K562 (cell line): ENCODE results near the gene HMG20B. TPM values are rescaled to one million over a fixed set of nuclear protein-coding genes. Genes with fewer than 3 reads are reported as not detected.

Experiments used
- BCOR ChIP-seq: fragments of 450-650 bp; IDR thresholded peaks from 2 replicates; pipeline ENCODE4 v1.6.1; 2016
- CBFB ChIP-seq: sonication (generic); formaldehyde crosslinking; IDR thresholded peaks from 2 replicates; pipeline ENCODE4 v1.4.0; 2020; ENCODE audit warnings: mild to moderate bottlenecking, missing genetic modification reagents
- CCNT2 ChIP-seq: IDR thresholded peaks from 2 replicates; pipeline ENCODE4 v1.6.1; 2011; ENCODE audit warnings: borderline replicate concordance, low read depth, mild to moderate bottlenecking, moderate library complexity, mixed read lengths, low read length; ENCODE audit not compliant: insufficient read length; ENCODE audit errors: extremely low read depth
- CREM ChIP-seq: IDR thresholded peaks from 2 replicates; pipeline ENCODE4 v1.6.1; 2014; ENCODE audit warnings: antibody characterized with exemption, low read depth
- DMBX1 ChIP-seq: fragments of 250-450 bp; sonication (Bioruptor Pico); IDR thresholded peaks from 2 replicates; pipeline ENCODE4 v1.8.0; 2022; ENCODE audit warnings: inconsistent platforms, mild to moderate bottlenecking, moderate library complexity, borderline replicate concordance
- EGR1 ChIP-seq: fragments of 450-650 bp; conservative IDR thresholded peaks from 2 replicates; pipeline ENCODE4 v1.6.1; 2017; ENCODE audit warnings: mild to moderate bottlenecking
- ELF1 ChIP-seq: fragments of 200-800 bp; sonication (Bioruptor generic); IDR thresholded peaks from 2 replicates; pipeline ENCODE4 v1.6.1; 2016; ENCODE audit warnings: missing genetic modification characterization, missing compliant biosample characterization
- ETV1 ChIP-seq: fragments of 450-650 bp; conservative IDR thresholded peaks from 2 replicates; pipeline ENCODE4 v1.6.1; 2016; ENCODE audit warnings: missing genetic modification characterization, control low read depth, low read depth, missing compliant biosample characterization
- FOXM1 ChIP-seq, 2 experiments: fragments of 450-650 bp in 1 of 2; sonication (generic) in 1 of 2; formaldehyde crosslinking in 1 of 2; IDR thresholded peaks; 2 replicates each; pipeline versions ENCODE4 v1.6.1 to v1.9.0; 2017 to 2022; ENCODE audit warnings: low read depth in 2 of 2, mild to moderate bottlenecking in 2 of 2, missing genetic modification reagents in 1 of 2, moderate library complexity in 1 of 2
- HLTF ChIP-seq: fragments of 450-650 bp; IDR thresholded peaks from 2 replicates; pipeline ENCODE4 v1.6.1; 2016
- ILF3 ChIP-seq: fragments of 450-650 bp; IDR thresholded peaks from 2 replicates; pipeline ENCODE4 v1.6.1; 2018; ENCODE audit warnings: antibody characterized with exemption, mild to moderate bottlenecking, moderate library complexity, borderline replicate concordance
- IRF2 ChIP-seq: sonication (generic); formaldehyde crosslinking; IDR thresholded peaks from 2 replicates; pipeline ENCODE4 v1.8.1; 2022; ENCODE audit warnings: mild to moderate bottlenecking, missing genetic modification reagents
- KLF13 ChIP-seq: fragments of 450-650 bp; IDR thresholded peaks from 2 replicates; pipeline ENCODE4 v1.6.1; 2016; ENCODE audit warnings: missing genetic modification characterization, low read depth, mild to moderate bottlenecking, missing compliant biosample characterization, moderate library complexity, borderline replicate concordance
- NFXL1 ChIP-seq: fragments of 450-650 bp; formaldehyde crosslinking; IDR thresholded peaks from 2 replicates; pipeline ENCODE4 v1.4.0; 2021; ENCODE audit warnings: mild to moderate bottlenecking
- PHF8 ChIP-seq: fragments of 200-600 bp; sonication (generic); IDR thresholded peaks from 2 replicates; pipeline ENCODE4 v1.6.1; 2012; ENCODE audit warnings: mixed run types, mild to moderate bottlenecking, inconsistent platforms, low read length, moderate library complexity, borderline replicate concordance
- PYGO2 ChIP-seq: fragments of 450-650 bp; IDR thresholded peaks from 2 replicates; pipeline ENCODE4 v1.6.1; 2016; ENCODE audit warnings: mild to moderate bottlenecking, missing genetic modification characterization, moderate library complexity, missing compliant biosample characterization
- RBM14 ChIP-seq: fragments of 200-400 bp; formaldehyde crosslinking; IDR thresholded peaks from 2 replicates; pipeline ENCODE4 v1.6.1; 2018; ENCODE audit warnings: low read depth, mild to moderate bottlenecking, low read length, moderate library complexity, borderline replicate concordance; ENCODE audit not compliant: insufficient read depth
- RNF2 ChIP-seq: sonication (generic); IDR thresholded peaks from 2 replicates; pipeline ENCODE4 v1.6.1; 2016
- SMARCA5 ChIP-seq: fragments of 450-650 bp; IDR thresholded peaks from 2 replicates; pipeline ENCODE4 v1.6.1; 2016
- SPI1 ChIP-seq: IDR thresholded peaks from 2 replicates; pipeline ENCODE4 v1.6.1; 2011; ENCODE audit warnings: low read depth, low read length, control low read depth, borderline replicate concordance
- TEAD4 ChIP-seq, 2 experiments: sonication (generic) in 1 of 2; formaldehyde crosslinking in 1 of 2; IDR thresholded peaks; 2 replicates each; pipeline versions ENCODE4 v1.6.1 to v1.8.0; 2012 to 2022; ENCODE audit warnings: borderline replicate concordance in 1 of 2, inconsistent platforms in 1 of 2, low read length in 1 of 2, mild to moderate bottlenecking in 1 of 2, missing genetic modification reagents in 1 of 2
- ZNF217 ChIP-seq: sonication (generic); formaldehyde crosslinking; IDR thresholded peaks from 2 replicates; pipeline ENCODE4 v1.8.0; 2022; ENCODE audit warnings: mild to moderate bottlenecking, missing genetic modification reagents
- ZNF408 ChIP-seq: fragments of 250-450 bp; sonication (Bioruptor Pico); IDR thresholded peaks from 2 replicates; pipeline ENCODE4 v1.4.0; 2020; ENCODE audit warnings: low read depth, mild to moderate bottlenecking, moderate library complexity
- ZNF445 ChIP-seq: fragments of 250-450 bp; sonication (Bioruptor Pico); IDR thresholded peaks from 2 replicates; pipeline ENCODE4 v1.4.0; 2020; ENCODE audit warnings: low read depth, mild to moderate bottlenecking, moderate library complexity
- ZNF583 ChIP-seq: fragments of 250-450 bp; sonication (Bioruptor Pico); IDR thresholded peaks from 2 replicates; pipeline ENCODE4 v1.4.0; 2020
- polyA plus RNA-seq, 8 experiments: library from polyadenylated mRNA; depleted of rRNA in 4 of 8; stranded (reverse) in 5 of 8; unstranded in 3 of 8; fragments of >200 nt; fragmentation: Nextera tagmentation in 2 of 8; fragmentation: Illumina TruSeq in 1 of 8; extraction: Ambion mirVana in 2 of 8; extraction: Trizol in 1 of 8; gene quantifications; 2 replicates each; pipeline versions ENCODE4 v1.2.1 to v1.2.3, GENCODE V29; 2011 to 2014; ENCODE audit warnings: inconsistent platforms in 1 of 8, missing spikeins in 1 of 8
- total RNA-seq, 7 experiments: library from RNA; depleted of rRNA in 6 of 7; stranded (reverse); fragments of >200 nt in 6 of 7; fragmentation: Illumina TruSeq in 2 of 7; extraction: Trizol in 2 of 7; gene quantifications; 2 replicates each; pipeline versions ENCODE4 v1.2.1 to v1.2.3, GENCODE V29; 2011 to 2021; ENCODE audit warnings: low replicate concordance in 1 of 7
- TF ChIP-seq, protein P1 (sequence below): sonication (generic); formaldehyde crosslinking; IDR thresholded peaks from 2 replicates; pipeline ENCODE4 v1.8.1; 2023; ENCODE audit warnings: mild to moderate bottlenecking, missing genetic modification reagents
- TF ChIP-seq, protein P2 (sequence below): fragments of 250-450 bp; sonication (Bioruptor Pico); IDR thresholded peaks from 2 replicates; pipeline ENCODE4 v1.8.0; 2022; ENCODE audit warnings: moderate library complexity, mild to moderate bottlenecking, inconsistent platforms

Gene HMG20B
- total and polyA plus RNA-seq, 9 of the 15 experiments (the other 6 are each of a cell fraction or from before 2014, with no cell fraction given) = 0.35 to 172 (median 38.6) TPM

DNA sequence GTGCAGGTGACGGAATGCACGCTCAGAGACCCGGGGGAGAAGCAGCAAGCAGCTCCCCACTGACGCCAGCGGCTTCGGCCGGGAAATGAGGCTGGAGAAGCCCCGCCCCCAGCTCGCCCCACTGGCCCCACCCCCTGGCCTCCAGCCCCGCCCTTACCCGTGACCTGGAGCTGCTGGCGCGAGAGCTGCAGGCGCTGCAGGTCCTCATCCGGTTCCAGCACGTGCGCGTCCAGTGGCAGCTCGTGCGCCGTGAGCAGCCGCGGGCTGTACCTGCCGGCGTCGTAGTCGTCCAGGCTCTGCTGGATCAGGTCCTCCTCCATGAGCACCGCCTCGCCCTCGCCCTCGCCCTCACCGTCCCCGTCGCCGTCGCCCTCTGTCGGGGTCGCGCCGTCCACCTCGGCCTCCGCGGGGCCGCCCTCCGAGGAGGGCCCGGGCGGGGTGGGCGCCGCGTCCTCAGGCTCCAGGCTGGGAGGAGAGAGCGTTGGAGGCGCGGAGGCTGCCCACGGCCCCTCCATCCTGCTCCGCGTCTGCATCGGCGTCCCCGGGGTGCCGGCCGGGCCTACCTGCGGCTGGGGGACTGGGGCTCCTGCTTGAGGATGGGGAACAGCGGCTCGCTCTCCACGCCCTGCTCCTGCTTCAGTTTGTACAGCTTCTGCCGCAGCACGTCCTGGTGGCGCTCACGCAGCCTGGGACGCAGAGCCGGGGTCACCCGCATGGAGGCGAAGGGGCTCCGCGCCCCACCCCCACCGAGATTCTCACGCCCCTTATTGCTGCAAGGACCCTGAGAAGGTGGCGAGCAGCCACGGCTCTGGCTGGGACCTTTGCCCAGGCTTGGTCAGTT is 40.4 kb downstream of the HMG20B start (continued):
- TF ChIP-seq CCNT2 = peak; percentile 46
- TF ChIP-seq ZNF217 (CRISPR knock-in tag) = no peak
- TF ChIP-seq, protein P1, sequence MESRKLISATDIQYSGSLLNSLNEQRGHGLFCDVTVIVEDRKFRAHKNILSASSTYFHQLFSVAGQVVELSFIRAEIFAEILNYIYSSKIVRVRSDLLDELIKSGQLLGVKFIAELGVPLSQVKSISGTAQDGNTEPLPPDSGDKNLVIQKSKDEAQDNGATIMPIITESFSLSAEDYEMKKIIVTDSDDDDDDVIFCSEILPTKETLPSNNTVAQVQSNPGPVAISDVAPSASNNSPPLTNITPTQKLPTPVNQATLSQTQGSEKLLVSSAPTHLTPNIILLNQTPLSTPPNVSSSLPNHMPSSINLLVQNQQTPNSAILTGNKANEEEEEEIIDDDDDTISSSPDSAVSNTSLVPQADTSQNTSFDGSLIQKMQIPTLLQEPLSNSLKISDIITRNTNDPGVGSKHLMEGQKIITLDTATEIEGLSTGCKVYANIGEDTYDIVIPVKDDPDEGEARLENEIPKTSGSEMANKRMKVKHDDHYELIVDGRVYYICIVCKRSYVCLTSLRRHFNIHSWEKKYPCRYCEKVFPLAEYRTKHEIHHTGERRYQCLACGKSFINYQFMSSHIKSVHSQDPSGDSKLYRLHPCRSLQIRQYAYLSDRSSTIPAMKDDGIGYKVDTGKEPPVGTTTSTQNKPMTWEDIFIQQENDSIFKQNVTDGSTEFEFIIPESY = peak; percentile 90
- TF ChIP-seq BCOR = no peak
- peak; percentile 44; the same call in 1 of the 2 replicates for TF ChIP-seq CREM
- TF ChIP-seq RNF2 = peak; percentile 84
- no peak for TF ChIP-seq NFXL1 (CRISPR knock-in tag)
- TF ChIP-seq DMBX1 = peak; percentile 73; the same call in 1 of the 2 replicates
- TF ChIP-seq RBM14 = no peak
- TF ChIP-seq ZNF445 (CRISPR knock-in tag) = no peak
- TF ChIP-seq, protein P2, sequence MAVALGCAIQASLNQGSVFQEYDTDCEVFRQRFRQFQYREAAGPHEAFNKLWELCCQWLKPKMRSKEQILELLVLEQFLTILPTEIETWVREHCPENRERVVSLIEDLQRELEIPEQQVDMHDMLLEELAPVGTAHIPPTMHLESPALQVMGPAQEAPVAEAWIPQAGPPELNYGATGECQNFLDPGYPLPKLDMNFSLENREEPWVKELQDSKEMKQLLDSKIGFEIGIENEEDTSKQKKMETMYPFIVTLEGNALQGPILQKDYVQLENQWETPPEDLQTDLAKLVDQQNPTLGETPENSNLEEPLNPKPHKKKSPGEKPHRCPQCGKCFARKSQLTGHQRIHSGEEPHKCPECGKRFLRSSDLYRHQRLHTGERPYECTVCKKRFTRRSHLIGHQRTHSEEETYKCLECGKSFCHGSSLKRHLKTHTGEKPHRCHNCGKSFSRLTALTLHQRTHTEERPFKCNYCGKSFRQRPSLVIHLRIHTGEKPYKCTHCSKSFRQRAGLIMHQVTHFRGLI (CRISPR knock-in tag) = no peak
- no peak for TF ChIP-seq ELF1 (tag)
- no peak for TF ChIP-seq KLF13
- no peak for TF ChIP-seq TEAD4 (IDR thresholded peaks at IDR 0.05; ENCODE audit: low read length)
- no peak for TF ChIP-seq TEAD4 (CRISPR knock-in tag; IDR thresholded peaks at IDR 0.05; ENCODE audit: borderline replicate concordance)
- no peak for TF ChIP-seq EGR1
- no peak for TF ChIP-seq IRF2 (CRISPR knock-in tag)
- no peak for TF ChIP-seq CBFB (CRISPR knock-in tag)
- TF ChIP-seq ZNF583 (CRISPR knock-in tag) = peak; percentile 84; the same call in 1 of the 2 replicates
- no peak for TF ChIP-seq FOXM1 (IDR thresholded peaks at IDR 0.05; ENCODE audit: low read depth)
- TF ChIP-seq FOXM1 (CRISPR knock-in tag; IDR thresholded peaks at IDR 0.05; ENCODE audit: low read depth) = no peak
- no peak for TF ChIP-seq SPI1
- TF ChIP-seq PHF8 = no peak
- no peak for TF ChIP-seq ILF3
- peak; percentile 59; the same call in 1 of the 2 replicates for TF ChIP-seq ETV1
- TF ChIP-seq HLTF = no peak
- TF ChIP-seq SMARCA5 = no peak
- TF ChIP-seq ZNF408 = no peak
- TF ChIP-seq PYGO2 = no peak
